ENCODE results near the gene GAST.

GAST gene

DNA sequence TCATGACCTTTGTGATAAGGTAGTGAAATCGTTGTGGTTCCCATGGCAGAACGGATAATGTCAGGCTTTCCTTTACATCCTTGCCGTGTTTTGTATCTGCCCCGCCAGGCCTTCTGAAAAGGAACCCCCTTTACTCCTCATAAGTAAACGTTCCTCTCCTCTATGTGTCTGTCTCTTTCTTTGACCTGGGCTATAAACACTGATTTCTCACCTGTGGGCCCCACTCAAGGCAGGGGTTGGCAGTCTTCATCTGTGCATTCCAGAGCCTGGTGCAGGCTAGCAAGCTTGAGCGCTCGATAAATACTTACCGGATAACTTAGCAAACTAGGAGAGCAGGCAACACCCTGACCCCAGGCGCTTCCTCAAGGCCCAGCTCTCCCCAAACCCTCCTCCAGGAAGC, 29.6 kb downstream of the GAST start:
- DNase-seq (ENCODE audit: low spot score) = no peak

- DNase-seq (ENCODE audit: low spot score) = no peak
Measured at GRCh38 chr17:41748275-41748674, 36.1 kb downstream of the GAST start.

DNA sequence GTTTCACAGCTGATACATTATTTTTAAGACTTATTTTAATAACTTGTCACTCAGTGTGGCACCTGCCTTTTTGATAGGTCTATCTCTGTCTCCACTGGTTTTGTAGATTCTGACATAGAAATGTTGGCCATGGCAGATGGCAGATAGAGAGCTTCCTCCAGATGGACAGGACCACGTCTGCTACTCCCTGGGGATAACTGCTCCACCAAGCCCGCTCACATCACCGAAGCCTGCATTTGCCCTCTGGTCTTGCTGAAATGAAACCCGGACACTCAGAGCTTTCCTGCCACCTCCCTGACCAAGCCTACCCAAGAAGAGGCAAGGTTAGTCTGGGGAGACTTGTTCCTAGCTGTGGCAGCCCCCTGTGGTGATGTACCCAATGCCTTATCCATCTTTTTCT, 38.7 kb downstream of the GAST start:
- DNase-seq (ENCODE audit: low spot score) = no peak

DNA sequence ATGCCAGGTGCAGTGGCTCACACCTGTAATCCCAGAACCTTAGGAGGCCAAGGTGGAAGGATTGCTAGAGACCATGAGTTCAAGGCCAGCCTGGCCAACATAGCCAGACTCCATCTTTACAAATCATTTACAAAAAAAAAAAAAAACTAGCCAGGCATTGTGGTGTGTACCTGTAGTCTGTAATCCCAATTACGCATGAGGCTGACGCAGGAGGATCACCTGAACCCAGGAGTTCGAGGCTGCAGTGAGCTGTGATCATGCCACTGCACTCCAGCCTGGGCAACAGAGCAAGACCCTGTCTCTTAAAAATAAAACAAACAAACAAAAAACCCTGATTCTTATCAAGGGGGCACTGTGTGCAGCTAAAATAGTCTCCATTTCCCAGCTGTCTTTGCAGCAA, 39.2 kb downstream of the GAST start:
- no peak for DNase-seq (ENCODE audit: low spot score)

DNA sequence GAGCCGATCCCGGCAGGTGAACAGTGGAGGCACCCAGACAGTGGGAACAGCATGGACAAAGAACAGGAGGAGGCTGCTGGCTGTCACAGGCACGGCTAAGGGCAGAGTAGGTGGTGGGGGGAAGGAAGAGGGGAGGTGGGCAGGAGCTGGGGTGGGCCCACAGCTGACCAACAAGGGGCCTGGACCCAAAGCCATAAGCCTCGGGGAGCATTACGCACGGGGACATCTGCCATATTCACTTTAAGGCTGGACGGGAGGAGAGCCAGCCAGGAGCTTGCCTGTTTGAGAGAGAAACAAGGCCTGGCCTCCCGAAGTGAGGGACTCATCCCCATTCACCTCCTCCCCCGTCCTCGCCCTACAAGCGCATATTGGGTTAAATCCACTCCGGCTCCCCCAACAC, 41.9 kb downstream of the GAST start:
- no peak for DNase-seq (ENCODE audit: low spot score)

GRCh38 chr17:41758601-41759000, 46.5 kb downstream of the GAST start:
- DNase-seq (ENCODE audit: low spot score) = no peak

DNA sequence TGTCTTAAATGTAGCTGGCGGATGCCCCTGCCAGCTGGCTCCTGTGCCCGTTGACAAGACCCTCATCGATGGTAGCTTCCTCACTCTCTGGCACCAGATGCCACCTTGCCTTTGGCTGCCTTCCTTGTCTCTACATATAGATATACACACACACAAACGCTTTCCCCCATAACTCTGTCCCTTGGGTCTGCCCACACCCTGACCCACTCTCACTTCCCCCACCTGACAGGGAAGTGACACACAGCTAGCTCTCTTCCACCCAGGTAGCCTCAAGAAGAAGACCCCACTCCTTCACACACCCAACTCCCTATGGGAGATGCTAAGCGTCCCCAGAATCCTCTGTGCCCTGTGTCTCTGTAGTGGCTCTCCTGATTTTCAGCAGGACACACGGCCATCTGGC, 48.7 kb downstream of the GAST start:
- no peak for DNase-seq (ENCODE audit: low spot score)

DNA sequence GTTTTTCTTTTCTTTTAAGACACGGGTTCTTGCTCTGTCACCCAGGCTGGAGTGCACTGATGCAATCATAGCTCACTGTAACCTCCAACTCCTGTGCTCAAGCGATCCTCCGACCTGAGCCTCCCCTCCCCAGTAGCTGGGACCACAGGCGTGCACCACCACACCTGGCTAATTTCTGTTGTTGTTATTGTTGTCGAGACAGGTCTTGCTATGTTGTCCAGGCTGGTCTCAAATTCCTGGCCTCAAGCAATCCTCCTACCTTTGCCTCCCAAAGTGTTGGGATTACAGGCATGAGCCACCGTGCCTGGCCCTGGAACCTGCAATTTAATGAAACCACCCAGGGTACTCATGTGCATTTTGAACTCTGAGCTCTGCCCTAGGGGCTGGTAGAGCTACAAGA, 50.3 kb downstream of the GAST start:
- no peak for DNase-seq (ENCODE audit: low spot score)

DNA sequence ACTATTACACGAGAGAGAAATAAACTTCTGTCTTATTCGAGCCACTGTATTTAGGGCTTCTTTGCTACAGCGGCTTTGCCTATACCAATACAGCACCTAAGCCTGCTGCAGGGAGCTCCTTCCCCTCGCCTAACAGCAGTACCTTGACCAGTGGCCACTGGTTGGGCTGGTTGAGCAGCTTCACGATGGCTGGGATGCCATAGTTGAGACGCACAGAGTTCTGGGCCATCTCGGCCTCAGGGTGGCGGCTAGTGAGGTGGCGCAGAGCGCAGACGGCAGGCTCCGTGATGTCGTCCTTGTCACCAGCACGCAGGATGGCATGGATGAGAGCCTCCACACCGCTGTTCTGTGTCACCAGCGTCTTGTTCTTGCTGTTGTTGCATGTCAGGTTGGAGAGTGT, 50.7 kb downstream of the GAST start:
- no peak for DNase-seq (ENCODE audit: low spot score)

DNA sequence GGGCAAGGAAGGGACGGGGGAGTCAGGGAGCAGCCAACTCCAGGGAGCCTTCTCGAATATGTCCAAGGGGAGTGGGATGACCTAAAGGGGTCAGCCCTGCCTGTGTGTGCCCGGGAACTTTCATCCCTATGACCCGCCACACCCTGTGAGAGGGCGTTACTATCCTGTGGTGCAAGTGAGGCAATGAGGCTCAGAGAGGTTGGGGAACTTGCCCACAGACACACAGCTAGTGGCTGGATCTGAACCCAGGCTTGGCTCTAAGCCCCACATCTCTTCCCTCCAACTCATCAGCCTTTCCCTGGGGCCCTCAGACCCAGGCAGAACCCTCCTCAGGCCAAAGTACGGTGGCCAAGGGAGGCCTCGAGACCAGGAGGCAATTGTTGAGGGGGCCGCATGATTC, 51.2 kb downstream of the GAST start:
- DNase-seq (ENCODE audit: low spot score) = no peak
